HG03064 (cell line): Measurements from ENCODE around the gene SEMA3G.

Experiments used
- ATAC-seq: cut with Tn5 transposase; IDR thresholded peaks from one replicate; pipeline ENCODE4 v1.9.1; 2021; ENCODE audit warnings: low read depth; ENCODE audit not compliant: unreplicated experiment

SEMA3G gene

DNA sequence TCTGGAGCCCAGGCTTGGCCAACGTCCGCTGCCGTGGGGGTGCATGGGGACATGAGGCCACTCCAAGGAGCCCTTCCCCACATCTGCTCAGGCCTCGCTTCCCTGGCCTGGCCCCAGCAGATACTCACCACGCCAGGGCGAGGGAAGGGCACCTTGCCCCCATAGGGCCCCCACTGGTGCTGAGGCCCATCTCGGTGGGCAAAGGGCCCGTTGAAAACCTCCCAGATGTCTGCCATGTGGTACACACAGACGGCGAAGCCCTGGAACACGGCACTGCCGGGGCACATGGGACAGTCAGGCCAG is 4.7 kb downstream of the SEMA3G start:
- ATAC-seq = no peak

- no peak for ATAC-seq
These were observed 5.3 kb downstream of the SEMA3G start for GRCh38 chr3:52439426-52440248.

- no peak for ATAC-seq
These were observed 6.1 kb downstream of the SEMA3G start for GRCh38 chr3:52438579-52439425.

- ATAC-seq = no peak
These were observed 6.9 kb downstream of the SEMA3G start for GRCh38 chr3:52438104-52438376.

GRCh38 chr3:52437326-52438103 is 7.4 kb downstream of the SEMA3G start:
- no peak for ATAC-seq

DNA sequence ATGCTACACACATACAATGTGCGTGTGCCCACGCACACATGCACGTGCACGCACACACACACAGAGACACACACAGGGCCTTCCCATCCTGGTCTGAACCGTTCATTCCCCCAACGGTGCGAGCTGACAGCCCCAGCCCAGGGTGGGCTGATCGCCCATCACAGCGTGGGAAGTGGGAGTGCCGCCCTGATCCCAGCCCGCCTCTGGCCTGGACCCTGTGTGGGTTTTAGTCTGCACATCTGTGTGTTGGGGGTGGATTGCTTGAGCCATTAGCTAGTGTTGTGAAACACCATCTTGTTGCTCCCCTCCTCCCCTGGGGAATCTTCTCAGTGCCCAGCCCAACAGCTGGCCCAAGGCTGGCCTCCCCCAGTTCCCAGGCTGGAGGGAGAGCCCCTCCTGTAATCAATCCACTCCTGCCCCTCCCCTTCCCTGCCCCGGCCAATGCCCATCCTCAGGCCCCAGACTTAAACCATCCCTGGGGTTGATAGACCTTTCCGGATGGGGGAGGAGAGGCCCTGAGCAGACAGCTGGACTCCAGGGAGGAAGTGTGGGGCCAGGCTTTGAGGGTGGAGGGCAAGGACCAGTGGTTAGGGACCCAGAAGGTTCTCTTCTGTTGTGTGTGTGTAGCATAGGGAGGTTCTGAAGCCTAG is 8.3 kb downstream of the SEMA3G start:
- no peak for ATAC-seq

DNA sequence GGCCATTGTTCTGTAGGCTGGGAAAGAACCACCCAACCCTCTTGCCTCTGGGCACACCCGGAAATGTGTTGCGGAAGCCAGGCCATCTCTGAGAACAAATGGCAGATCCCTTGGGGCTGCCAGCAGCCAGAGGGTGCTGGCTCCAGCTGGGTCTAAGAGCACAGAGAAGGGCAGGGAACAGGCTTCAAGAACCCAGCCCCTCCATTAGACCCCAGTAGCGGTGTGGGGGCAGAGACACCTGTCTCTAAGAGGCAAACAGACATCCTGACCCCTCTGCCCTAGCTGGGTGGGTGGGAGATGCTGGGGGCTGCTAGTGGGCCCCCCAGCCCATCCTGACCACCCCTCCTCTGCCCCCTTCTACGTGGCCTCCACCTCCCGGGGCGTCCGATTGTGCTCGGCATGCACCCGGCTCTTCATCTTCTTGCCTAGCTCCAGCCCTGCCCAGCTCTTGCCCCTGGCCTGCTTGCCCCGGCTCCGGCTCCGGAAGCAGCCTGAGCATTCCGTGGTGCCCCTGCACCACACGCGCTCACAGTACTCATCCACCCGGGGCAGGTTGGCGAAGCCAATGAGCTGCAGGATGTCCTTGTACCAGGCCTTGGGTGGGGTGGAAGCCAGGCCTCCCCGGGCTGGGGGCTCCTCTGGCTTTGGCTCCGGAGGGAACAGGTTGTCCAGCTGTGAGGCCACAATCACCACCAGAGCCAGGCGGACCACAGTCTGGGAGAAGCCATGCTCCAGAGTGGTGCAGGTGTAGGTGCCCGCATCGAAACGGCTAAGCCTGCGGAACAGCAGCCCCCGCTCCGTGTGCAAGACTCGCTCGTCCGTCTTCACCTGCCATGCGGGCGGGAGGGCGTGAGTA is 9.4 kb downstream of the SEMA3G start:
- no peak for ATAC-seq

- no peak for ATAC-seq
These were observed 10.3 kb downstream of the SEMA3G start for GRCh38 chr3:52434491-52435115.

DNA sequence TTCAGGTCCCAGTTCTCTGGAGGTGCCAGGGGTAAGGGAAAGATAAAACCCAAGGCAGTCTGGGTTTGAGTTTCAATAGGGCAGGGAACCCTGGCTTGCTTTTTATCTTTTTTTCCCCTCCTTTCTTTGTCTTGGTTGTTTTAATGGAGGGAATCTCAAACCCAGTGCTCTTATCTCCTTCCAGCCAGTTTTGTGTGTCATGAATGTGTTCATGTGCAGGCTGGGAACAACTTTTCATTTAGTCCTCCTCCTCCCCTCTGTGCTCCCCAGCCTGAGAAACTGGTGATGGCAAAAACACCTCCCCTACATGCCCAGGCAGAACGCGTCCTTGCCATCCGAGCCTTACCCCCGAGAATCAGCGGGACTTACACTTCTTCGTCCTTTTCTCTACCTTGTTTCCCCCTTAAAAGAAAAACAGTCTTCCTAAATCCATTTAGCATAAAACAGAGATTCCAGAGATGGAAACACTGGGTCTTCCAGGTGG is 10.9 kb downstream of the SEMA3G start:
- ATAC-seq = no peak

- no peak for ATAC-seq
These were observed 11.4 kb downstream of the SEMA3G start for GRCh38 chr3:52433328-52433995.

- no peak for ATAC-seq
These were observed 12.2 kb downstream of the SEMA3G start for GRCh38 chr3:52432691-52433141.

GRCh38 chr3:52432225-52432624 is 12.7 kb downstream of the SEMA3G start:
- no peak for ATAC-seq

GRCh38 chr3:52431459-52432223 is 13.3 kb downstream of the SEMA3G start:
- ATAC-seq = no peak

- no peak for ATAC-seq
These were observed 14.5 kb downstream of the SEMA3G start for GRCh38 chr3:52430416-52430810.

DNA sequence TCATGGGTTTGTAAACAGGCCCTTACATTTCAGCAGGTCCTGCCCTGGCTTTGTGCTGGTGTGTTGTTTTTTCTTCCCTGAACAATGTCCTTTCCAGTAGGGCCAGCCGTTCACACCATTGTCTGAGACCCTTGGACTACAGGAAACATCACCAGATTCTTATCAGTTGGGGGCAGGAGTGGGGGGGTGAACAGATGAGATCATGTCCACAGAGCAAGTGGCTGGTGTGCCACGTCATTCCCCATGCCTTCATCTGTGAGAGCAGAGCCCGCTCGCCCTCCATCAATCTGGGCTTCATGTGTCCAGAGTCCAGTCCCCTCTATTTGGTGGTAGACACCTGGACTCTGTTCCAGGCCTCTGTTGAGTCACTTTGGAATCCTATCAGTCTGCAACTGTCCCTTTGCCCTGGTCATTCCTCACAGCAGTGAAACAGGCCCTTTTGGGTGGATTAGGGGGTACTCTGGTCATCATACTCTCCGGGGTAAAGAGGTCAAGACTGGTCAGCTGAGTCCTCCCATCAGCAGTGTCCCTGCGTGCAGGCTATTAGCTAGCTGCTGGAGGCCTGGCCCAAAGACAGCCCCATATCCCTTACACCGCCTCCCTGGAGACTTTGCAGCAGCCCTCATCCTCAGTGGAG is 15.0 kb downstream of the SEMA3G start:
- ATAC-seq = no peak

DNA sequence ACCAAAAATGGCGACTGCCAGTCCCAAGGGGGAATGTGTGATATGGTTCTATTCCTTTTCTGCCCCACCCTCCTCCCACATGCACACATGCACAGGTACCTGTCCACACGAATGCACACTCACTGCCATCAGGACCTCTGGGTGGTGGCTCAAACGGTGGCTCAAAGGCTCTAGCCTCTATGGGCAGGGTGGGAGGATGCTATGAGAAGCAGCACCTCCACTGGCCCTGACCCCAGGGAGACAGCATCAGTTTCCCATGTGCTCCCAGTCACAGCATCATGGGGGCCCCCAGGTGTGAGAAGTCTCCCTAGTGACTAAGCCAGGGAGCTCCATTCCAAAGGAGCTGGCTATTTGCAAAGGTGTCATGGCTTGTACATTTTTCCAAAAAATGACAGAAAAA is 15.9 kb downstream of the SEMA3G start:
- no peak for ATAC-seq

DNA sequence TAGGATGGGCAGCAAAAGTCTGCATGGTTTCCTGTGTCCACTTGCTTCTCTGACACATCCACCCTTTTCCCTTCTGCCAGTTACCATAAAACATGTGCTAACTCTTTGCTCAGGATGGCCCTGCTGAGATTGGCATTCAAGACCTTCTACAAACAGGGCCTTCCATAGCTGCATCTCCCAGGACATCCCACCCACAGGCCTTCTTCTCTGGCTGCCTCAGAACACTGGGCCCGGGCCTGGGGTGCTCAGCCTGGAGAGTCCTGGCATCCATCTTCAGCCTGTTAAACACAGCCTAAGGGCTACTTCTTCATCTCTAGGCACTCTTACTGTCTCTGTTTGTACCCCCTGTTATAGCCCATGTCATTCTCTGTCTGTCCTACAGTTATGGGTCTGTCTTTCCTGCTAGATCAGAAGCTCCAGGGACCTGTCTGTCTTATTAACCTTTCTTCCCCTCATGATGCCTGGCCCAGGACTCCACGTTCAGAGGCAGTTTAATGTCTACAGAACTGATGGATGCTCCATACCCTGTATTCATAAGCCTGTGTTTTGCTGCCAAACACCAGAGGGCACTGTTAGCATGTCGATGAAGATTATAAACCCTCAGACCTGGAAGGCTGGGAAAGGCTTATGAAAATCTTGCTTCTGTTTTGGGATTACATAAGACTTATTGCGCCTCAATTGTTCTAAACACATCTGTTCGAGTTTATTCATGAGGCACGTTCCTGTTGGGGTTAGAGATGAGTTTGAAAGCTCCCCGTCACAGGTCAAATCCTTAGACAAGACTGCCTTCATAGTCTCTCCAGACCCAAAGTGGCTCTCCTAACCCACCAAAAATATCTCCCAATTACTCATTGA is 16.5 kb downstream of the SEMA3G start:
- ATAC-seq = no peak
